Activated CD8-positive, alpha-beta memory T cell treated with anti-CD3 and anti-CD28 coated beads, Interleukin-2, amount 50 U/mL, for 4 hours (primary cell): ENCODE results near the gene ZCCHC13.
"Not testable (repeated sequence)": the region's sequence is repeated elsewhere in the genome, so short reads cannot be mapped to it uniquely, and the experiment has no call there.

Experiments
- DNase-seq: peaks from one replicate; pipeline ENCODE4 v3.0.0-alpha.2; 2020

The ZCCHC13 gene

DNA sequence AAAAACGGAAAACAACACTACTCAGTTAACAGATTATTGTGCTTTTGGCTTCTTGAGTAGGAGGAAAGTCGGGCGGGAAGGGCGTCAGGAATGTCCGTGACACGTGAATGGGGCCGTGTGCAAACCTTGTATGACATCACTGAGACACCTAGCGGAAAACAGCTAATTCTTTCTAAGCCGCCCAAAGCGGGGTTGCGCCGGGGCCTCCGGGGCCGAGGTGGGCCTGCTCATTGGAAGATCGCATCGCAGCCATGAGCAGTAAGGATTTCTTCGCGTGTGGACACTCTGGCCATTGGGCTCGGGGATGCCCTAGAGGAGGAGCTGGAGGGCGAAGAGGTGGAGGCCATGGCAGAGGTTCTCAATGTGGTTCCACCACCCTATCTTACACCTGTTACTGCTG, at the start of gene ZCCHC13:
Gene ZCCHC13, plus strand, starts transcription at position 165 of the 400 bp plus-strand sequence. Its CDS starts 87 bp downstream, at position 252.
- no peak for DNase-seq

GRCh38 chrX:74258111-74258510, 45.9 kb upstream of the ZCCHC13 start:
- DNase-seq: not testable (repeated sequence)

GRCh38 chrX:74259885-74260491, 44.0 kb upstream of the ZCCHC13 start:
- DNase-seq: no peak

DNA sequence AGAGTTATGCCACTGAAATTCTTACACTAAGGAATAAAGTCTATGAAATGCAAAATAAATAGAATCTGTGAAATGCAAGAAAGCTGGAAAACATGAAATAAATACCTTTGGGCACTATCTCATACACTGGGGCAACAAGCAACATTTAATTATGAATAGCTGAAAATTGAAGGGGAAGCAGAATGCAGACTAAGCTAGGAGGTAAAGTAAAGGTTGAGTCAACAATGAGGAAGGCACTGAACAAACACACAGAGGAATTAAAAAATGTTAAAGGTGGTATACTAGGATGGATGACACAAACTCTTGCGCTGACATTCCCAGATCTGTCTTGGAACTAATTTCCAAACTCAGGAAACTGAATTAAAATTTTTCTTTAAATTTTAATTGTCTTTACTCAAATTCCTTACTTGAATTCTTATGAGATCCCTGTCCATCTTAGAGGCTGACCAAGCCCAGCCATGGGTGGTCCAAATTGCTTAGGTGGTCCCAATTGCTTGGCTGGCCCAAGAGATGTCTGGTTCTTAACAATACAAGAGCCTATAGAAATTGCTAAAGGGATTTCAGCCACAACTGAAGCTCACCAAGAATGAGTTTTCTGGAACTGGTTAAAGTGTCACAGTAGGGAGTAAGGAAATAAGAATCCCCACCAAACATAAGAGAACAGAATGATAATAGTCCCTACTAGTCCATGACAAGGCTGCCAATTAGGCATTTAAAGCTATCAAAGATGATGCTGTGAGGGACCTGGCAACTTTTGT, 41.3 kb upstream of the ZCCHC13 start:
- no peak for DNase-seq

GRCh38 chrX:74270393-74270792, 33.6 kb upstream of the ZCCHC13 start:
- no peak for DNase-seq

DNA sequence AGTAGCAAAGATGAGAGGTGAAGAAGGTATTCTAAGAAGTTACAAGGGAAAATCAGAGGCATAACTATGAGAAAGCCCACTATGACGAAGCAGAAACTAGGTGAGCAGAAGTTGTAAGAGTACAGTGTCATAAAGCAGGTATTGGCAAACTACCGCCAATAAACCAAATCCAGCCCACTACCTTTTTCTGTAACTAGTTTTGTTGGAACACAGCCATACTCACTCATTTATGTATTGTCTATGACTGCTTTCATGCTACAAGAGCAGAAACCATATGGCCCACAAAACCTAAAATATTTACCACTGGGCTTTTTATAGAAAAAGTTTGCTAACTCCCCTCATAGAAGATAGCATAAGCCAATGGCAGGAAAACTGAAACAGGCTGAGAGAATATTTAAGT, 31.8 kb upstream of the ZCCHC13 start:
- no peak for DNase-seq

DNA sequence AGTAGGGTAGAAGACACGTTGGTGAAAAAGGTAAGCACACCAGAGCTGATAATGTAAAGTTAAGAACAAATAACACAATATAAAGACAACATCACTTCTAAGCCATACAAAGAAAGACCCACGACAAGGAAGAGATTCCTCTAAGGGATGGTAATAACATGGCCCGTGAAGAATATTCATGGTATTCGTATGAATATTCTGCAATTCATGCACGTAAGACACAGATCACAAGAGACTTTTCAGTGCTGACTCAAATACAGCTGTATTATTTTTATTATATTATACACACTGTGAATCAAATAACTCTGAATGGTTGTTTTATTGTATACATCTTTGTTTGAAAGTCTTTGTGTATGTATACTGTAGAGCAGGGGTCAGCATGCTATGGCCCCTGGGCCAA, 29.5 kb upstream of the ZCCHC13 start:
- DNase-seq: no peak

- DNase-seq: no peak
Measured at GRCh38 chrX:74277320-74277719, 26.7 kb upstream of the ZCCHC13 start.

DNA sequence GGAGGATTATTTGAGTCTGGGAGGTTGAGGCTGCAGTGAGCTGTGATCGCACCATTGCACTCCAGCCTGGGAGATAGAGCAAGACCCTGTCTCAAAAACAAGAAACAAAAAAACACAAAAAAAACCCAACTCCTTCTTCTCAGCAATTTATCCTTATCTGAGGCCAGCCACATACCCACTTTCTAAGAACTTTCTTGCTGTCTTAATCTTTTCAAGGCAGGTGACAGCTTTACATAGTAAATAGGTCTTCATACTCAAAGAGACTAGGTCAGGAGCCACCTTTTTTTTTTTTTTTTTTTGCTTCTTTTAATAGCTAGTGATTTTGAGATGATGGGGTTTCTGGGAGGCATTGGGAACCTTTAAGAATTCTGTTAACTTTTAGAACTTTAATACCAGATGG, 26.1 kb upstream of the ZCCHC13 start:
- DNase-seq: no peak

GRCh38 chrX:74280759-74281158, 23.2 kb upstream of the ZCCHC13 start:
- DNase-seq: no peak

GRCh38 chrX:74284391-74284952, 19.5 kb upstream of the ZCCHC13 start:
- no peak for DNase-seq

GRCh38 chrX:74286950-74287740, 16.8 kb upstream of the ZCCHC13 start:
- no peak for DNase-seq

DNA sequence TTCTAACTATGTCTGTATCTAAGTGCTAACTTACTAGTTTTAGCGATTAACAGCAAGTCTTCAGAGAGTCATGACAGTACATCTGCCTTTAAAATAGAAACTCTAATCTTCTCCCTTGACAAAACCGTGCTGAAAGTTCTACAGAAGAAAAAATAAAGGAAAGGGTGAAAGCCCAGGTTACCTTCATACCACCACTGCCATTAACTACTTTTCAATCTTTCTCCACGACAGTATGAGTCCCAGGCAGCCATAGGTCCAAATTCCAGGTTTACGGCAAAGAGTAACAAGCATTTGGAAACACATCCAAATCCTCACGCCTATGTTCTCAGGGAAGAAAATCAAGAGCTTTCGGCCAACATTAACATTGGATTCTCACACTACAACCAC, 12.4 kb upstream of the ZCCHC13 start:
- no peak for DNase-seq

DNA sequence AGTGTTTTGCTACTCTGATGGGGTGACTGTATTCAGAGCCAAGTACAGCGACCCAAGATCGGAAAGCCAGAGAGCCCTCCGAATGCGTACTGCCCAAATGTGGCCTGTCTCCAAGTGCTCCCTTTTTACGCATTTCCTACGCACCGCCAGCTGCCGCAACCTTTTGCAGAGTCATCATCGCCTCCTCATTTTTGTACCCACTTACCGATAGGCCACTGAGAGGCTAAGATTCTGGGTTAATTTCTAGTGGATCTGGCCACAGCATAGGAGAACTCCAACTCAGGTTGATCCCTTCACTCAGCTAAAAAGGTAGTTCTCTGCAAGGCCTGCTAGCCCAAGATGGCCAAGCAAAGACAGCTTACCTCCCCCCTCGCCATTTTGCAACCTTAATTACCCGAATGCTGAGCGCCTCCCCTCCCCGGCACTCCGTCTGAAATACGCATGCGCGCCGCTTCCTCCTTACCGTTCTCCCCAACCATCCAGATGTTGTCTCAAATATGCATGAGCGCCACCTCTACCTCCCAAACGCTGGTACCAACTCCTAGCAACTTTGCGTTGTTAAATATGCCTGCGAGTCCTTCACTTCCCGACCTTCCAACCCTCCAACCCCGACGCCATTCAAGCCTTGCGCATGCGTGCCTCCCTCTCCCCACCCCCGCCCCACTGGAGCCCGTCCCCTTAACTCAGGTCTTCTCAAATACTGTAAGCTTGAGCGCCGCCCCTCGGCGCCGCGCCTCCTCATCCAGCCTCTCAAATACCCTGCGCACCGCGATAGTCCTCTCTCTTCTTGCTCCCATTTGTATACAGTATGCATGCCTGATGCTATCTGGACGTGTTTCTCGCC, 11.8 kb upstream of the ZCCHC13 start:
- peak; percentile 77 for DNase-seq

GRCh38 chrX:74292808-74293123, 11.2 kb upstream of the ZCCHC13 start:
- no peak for DNase-seq

DNA sequence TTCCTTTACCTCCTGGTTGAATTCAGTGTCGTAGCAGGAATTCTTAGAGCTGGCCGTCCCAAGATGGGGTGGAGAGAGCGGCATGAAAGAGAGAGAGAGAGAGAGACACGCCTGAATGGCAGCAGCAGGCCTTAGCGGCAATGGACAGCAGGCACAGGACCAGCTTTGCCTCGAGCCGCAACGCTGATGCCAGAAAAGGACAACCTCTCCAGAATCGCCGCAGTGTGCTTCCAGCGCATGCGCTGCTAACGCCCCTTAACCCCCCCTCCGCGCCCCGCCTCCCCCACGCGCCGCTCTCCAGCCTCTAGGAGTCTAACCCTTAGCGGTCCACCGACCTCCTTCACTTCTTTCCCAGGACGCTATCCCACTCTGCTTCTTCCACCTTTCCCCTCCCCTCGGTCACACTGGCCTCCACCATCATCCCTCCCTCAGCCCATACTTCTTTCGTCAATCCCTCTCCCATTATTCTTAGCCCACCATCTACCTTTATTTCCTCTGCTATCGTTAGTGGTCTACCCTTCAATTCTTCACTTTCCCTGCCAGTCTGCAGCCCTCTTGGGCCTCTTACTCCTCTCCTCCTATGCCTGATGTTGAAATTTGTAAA, 10.5 kb upstream of the ZCCHC13 start:
- DNase-seq: peak; percentile 63

DNA sequence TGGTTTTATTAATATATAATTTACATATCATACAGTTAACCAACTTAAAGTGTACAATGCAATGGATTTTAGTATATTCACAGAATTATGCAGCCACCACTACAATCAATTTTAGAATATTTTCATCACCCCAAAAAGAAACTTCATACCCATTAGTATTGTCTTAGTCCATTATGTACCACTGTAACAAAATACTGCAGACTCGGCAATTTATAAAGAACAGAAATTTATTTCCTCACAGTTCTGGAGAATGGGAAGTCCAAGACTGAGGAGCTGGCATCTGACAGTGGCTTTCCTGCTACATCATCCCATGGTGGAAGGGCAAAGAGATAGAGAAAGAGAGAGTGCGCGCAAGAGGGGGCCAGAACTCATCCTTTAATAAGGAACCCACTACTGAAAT, 8.9 kb upstream of the ZCCHC13 start:
- no peak for DNase-seq

GRCh38 chrX:74297766-74298165, 6.2 kb upstream of the ZCCHC13 start:
- DNase-seq: no peak

- no peak for DNase-seq
Measured at GRCh38 chrX:74300869-74301268, 3.1 kb upstream of the ZCCHC13 start.

- DNase-seq: no peak
Measured at GRCh38 chrX:74318672-74319071, 14.7 kb downstream of the ZCCHC13 start.

DNA sequence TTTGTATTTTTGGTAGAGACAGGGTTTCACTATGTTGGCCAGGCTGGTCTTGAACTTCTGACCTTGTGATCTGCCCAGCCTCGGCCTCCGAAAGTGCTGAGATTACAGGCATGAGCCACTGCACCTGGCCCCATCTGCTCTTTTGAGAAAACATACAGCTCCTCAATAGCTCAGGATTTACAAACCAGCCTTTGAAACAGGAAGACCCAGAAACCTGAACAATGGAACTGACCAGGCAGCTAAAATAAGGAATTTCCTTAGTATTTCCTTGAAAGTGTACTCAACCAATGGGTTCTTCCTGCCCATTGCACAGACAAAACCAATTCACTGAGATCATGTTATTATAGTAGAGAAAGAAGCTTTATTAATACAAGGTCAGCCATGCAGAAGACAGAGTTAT, 15.3 kb downstream of the ZCCHC13 start:
- DNase-seq: not testable (repeated sequence)

DNA sequence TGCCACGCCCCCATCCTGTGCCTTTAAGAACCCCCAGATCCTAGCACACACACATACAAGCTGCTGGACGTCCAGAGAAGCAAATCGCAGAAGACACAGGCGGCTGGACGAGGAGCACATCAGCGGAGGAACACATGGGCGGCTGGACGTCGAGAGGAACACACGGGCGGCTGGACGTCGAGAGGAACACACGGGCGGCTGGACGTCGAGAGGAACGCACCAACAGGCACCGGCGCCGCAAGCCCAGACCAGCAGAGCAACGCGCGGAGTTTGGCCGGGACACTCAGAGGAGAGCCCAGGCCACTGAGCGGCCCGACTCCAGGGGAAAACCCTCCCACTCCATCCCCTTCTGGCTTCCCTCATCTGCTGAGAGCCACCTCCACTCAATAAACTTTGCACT, 17.2 kb downstream of the ZCCHC13 start:
- DNase-seq: no peak
